GM12878 (cell line): ENCODE results near the gene TRH. TPM values are rescaled to one million over a fixed set of nuclear protein-coding genes. Genes with fewer than 3 reads are reported as not detected.

Experiments
- BCLAF1 ChIP-seq: fragments of 450-650 bp; IDR thresholded peaks from 2 replicates; pipeline ENCODE4 v1.6.1; 2017; ENCODE audit warnings: antibody characterized with exemption, mild to moderate bottlenecking, moderate library complexity
- CBX3 ChIP-seq: fragments of 200-600 bp; sonication (generic); IDR thresholded peaks from 2 replicates; pipeline ENCODE4 v1.6.1; 2016; ENCODE audit warnings: low read depth, borderline replicate concordance
- CHD2 ChIP-seq: IDR thresholded peaks from 2 replicates; pipeline ENCODE4 v1.6.1; 2011; ENCODE audit warnings: low read depth, low read length, improper control_type of control experiment, borderline replicate concordance
- KDM1A ChIP-seq: fragments of 200-600 bp; sonication (generic); IDR thresholded peaks from 2 replicates; pipeline ENCODE4 v1.6.1; 2016; ENCODE audit warnings: borderline replicate concordance
- YY1 ChIP-seq: IDR thresholded peaks from 2 replicates; pipeline ENCODE4 v1.6.1; 2011; ENCODE audit warnings: low read depth, mild to moderate bottlenecking, low read length
- ZBTB40 ChIP-seq: fragments of 450-650 bp; IDR thresholded peaks from 2 replicates; pipeline ENCODE4 v1.6.1; 2016; ENCODE audit warnings: mild to moderate bottlenecking, moderate library complexity, borderline replicate concordance
- polyA plus RNA-seq, 11 experiments: library from polyadenylated mRNA; depleted of rRNA in 4 of 11; unstranded in 6 of 11; stranded (reverse) in 5 of 11; fragments of >200 nt; fragmentation: Nextera tagmentation in 4 of 11; fragmentation: Illumina TruSeq in 1 of 11; extraction: Ambion mirVana in 4 of 11; extraction: Trizol in 1 of 11; gene quantifications; 1 replicate in 1 of 11; 2 replicates in 10 of 11; pipeline versions ENCODE4 v1.2.1 to v1.2.3, GENCODE V29; 2011 to 2016; ENCODE audit warnings: inconsistent platforms in 2 of 11, missing spikeins in 2 of 11, low read depth in 1 of 11
- total RNA-seq, 4 experiments: library from RNA; depleted of rRNA in 3 of 4; stranded (reverse); fragments of >200 nt in 3 of 4; fragmentation: Illumina TruSeq in 1 of 4; extraction: Trizol in 1 of 4; gene quantifications; 2 replicates each; pipeline versions ENCODE4 v1.2.1 to v1.2.3, GENCODE V29; 2013 to 2021

The TRH gene
- total and polyA plus RNA-seq, 10 of the 15 experiments (the other 5 are each of a cell fraction or from before 2014, with no cell fraction given) = not detected

GRCh38 chr3:129962600-129962999 lies 11.9 kb upstream of the TRH start (continued):
- no peak for TF ChIP-seq ZBTB40
- TF ChIP-seq KDM1A = no peak
- TF ChIP-seq YY1 = no peak
- no peak for TF ChIP-seq CHD2
- TF ChIP-seq BCLAF1 = no peak
- no peak for TF ChIP-seq CBX3
